CD4-positive, alpha-beta T cell treated with Interleukin-15 for 4 hours (primary cell): ENCODE data around the gene RDH12.
"Not testable (repeated sequence)": the region's sequence is repeated elsewhere in the genome, so short reads cannot be mapped to it uniquely, and the experiment has no call there.

ENCODE experiments used
- DNase-seq: peaks from one replicate; pipeline ENCODE4 v3.0.0-alpha.2; 2020; ENCODE audit warnings: low spot score

The RDH12 gene

DNA sequence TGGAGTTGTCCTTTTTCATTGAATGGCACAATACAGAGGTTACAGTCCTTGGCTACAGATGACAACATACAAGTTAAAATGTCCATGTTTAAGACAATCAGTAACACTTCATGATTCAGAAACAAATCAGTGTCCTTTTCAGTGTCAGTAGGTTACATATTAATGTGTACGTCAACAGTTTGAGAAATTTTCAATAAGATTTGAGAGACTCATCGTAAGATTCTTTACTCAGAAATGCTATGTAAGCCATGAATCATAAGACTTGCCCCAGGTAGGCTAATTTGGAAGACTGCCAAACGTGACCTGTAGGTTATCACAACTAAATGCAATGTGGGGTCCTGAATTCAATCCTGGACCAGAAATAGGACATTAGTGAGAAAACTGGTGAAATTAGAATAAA is 3.5 kb downstream of the RDH12 start:
- no peak for DNase-seq

- DNase-seq: not testable (repeated sequence)
Observed at GRCh38 chr14:67709346-67709745, 7.7 kb downstream of the RDH12 start.

- not testable (repeated sequence) for DNase-seq
Observed at GRCh38 chr14:67709796-67710195, 8.1 kb downstream of the RDH12 start.

DNA sequence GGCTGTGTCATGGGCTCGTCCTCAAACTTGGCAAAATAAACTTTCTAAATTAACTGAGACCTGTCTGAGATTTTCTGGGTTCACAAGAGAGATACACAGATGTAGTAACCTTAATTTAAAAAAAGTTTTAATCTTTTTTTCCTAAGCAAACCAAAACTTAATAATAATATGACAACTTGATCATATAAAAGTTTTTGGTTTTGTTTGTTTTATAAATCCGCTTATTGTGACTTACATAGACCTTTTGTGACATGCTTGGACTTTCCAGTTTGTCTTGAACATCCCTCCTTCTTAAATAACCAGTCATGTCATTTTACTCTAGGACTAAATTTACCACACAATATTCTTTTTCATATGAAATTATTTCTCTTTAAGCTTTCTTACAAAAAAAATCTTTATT is 8.5 kb downstream of the RDH12 start:
- no peak for DNase-seq

DNA sequence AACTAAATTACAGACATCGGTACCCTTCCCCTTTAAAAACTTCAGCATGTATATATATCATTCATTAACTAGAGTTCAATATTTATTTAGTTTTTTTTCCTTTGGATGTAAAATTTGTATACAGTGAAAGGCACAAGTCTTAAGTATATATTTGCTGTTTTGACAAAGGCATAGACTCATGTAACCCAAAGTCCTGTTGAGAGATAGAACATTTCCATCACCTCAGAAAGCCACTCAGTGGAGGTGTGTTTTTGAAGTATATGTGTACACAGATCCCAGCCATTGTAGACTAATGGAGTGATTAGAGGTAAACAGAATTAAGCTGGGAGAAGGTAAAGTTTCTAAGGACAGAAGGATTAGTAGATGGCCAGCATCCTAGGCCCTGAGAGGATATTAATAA is 15.4 kb downstream of the RDH12 start:
- DNase-seq: no peak

DNA sequence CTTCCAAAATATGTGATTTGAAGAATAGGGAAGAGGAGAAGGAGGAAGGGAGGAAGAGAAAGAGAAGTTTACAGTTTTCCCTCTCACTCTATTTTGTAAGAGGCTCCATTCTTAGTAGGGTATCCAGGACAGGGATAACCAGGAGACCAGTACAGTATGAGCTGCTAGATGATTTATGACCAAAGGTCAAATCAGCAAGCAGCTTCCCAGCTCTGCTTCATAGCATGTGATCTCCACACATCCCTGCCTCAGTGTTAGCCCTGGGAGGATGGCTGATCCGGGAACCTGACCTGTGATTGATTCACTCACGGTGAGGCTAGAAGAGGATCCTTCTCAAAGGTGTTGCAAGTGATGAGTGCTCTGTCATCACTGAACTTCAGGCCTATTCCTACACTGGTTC is 16.6 kb downstream of the RDH12 start:
- no peak for DNase-seq

DNA sequence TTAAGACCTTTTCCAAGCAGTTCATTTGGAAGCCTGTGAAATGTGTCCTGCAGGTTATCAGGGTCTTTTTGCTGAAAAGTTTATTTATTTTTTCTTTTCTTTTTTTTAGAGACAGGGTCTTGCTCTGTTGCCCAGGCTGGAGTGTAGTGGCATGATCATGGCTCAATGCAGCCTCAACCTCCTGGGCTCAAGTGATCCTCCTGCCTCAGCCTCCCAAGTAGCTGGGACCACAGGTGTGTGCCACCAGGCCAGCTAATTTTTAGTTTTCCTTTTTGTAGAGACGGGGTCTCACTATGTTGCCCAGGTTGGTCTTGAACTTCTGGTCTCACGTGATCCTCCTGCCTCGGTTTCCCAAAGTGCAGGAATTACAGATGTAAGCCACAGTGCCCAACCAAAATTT is 17.7 kb downstream of the RDH12 start:
- not testable (repeated sequence) for DNase-seq

DNA sequence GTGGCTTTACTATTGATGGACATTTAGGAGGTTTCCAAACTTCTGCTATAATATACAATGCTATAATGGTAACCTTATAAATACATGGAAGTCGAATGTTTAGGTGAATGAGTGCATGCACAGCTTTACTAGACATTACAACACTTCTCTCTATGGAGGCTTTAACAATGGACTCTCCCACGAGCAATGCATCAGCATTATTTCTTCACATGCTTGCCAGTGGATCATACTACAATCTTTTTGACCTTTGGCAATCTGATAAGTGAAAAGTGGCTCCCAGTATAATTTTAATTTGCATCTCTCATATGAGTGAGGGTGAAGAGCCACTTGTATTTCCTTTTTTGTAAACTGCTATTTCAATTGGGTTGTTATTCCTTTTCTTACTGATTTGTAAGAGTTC is 18.2 kb downstream of the RDH12 start:
- no peak for DNase-seq

DNA sequence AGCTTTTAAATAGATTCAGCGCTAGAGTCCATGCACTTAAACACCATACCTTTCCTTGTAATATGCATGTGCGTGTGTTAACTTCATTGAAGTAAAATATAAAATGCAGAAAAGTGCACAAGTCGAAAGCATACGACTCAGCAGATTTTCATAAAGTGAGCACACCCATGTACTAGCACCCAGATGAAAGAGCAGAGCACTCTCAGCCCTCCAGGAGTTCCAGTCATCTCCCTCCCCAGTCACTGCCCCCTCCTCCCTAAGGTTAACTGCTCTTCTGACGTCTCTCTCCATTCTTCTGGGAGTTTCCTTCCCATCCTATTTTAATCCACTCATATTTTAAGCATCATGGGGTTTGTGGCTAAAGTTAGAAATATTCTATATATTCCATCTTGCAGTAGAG is 20.2 kb downstream of the RDH12 start:
- DNase-seq: no peak

DNA sequence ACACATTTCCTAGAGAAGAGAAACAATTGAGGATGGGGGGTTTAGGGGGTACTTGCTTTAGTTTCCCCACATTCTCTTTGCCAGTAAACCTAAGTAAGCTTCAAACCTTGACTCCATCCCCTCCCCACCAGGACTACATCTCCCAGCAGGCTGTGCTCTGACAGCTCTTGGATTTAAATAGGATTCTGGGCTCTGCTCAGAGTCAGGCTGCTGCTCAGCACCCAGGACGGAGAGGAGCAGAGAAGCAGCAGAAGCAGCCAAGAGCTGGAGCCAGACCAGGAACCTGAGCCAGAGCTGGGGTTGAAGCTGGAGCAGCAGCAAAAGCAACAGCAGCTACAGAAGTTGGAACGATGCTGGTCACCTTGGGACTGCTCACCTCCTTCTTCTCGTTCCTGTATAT is 20.6 kb downstream of the RDH12 start:
- DNase-seq: no peak

DNA sequence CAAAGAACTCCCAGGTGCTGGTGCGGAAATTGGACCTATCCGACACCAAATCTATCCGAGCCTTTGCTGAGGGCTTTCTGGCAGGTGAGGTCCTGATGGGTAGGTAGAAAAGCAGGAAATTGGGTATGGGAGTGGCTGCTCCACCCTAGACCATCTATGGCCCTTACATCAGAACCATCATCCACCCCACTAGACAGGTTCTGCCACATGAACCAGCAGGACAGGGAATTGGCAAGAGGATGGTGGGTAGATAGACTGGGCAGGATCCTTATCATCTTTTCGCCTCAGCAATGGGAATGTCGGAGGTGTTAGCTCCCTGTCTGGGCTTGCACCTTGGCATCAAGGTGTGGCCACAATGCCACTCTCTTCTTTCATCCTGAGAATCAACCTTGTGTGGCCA is 23.5 kb downstream of the RDH12 start:
- no peak for DNase-seq

GRCh38 chr14:67727361-67727760 is 25.7 kb downstream of the RDH12 start:
- no peak for DNase-seq

GRCh38 chr14:67728258-67728657 is 26.6 kb downstream of the RDH12 start:
- DNase-seq: no peak

GRCh38 chr14:67729072-67729885 is 27.6 kb downstream of the RDH12 start:
- no peak for DNase-seq

DNA sequence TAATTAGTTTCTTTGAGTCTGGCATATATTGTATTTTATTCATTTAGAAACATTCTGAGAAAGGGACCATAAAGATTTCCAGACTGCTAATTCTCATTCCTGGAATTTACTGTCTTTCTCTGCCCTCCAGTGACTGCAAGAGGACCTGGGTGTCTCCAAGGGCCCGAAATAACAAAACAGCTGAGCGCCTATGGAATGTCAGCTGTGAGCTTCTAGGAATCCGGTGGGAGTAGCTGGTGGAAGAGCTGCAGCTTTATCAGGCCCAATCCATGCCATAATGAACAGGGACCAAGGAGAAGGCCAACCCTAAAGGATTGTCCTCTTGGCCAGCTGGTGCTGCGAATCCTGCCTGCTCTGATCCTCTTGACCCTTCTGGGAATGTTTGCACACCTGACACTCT is 31.9 kb downstream of the RDH12 start:
- DNase-seq: no peak

DNA sequence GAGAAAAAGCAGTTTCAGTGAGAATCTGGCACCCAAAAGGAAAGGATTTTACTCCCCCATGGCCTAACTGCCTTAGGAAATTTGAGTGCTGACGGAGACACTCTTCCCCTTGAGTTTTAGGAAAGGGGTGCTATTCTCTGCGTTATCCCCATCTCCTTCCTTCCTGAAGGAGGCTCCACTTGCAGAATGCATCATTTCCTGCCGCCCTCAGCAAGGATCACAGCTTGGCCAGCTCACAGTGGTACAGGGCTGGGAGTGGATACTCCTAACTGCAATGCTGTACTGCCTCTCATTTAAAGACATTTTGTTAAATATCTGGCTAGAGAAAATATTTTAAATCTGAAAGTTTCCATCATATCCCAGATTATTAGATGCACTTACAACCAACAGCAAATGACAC is 33.0 kb downstream of the RDH12 start:
- DNase-seq: no peak

DNA sequence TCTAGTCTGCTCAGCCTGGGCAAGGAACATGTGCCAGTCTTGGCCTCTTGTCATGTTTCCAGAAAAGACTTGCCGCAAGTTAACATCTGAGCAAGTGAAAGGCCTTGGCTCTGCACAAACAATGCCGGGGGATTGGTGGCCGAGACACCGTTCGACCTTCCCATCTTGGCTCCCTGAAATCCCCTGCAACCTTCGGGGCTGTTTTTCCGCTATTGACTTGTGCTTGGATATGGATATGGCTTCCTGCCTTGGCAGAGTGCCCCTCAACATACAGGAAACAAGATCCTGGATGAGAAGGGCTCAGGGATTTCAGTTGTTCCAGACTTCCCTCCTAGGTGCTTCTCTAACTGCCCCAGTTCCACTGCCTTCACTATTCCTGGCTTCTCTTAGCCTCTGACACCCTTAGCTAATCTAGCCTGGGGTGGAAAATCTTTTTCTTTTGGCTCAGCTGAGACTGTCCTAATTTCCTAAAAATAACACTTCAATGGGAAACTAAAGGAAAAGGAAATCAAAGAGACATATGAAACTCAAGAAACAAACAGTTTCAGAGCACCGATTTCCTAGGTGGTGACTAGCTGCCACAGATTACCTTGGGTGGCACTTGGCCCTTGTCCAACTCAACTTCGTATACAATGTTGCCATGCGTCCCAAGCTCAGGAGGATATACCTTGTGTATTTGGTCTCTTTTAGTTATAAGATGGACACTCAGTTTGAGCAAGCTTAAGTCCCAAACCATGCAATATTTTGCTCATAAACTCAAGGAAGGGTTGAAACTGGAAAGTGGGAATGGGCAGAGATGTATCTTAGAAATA is 33.9 kb downstream of the RDH12 start:
- DNase-seq: no peak

GRCh38 chr14:67736771-67737170 is 35.1 kb downstream of the RDH12 start:
- DNase-seq: no peak

GRCh38 chr14:67738740-67739504 is 37.2 kb downstream of the RDH12 start:
- DNase-seq: peak; percentile 1

GRCh38 chr14:67744046-67744445 is 42.4 kb downstream of the RDH12 start:
- no peak for DNase-seq

- no peak for DNase-seq
Observed at GRCh38 chr14:67746927-67747326, 45.2 kb downstream of the RDH12 start.

GRCh38 chr14:67748312-67748711 is 46.6 kb downstream of the RDH12 start:
- no peak for DNase-seq
